Measurements from ENCODE around the gene KLF16.
"Not testable (repeated sequence)": the region's sequence is repeated elsewhere in the genome, so short reads cannot be mapped to it uniquely, and the experiment has no call there.

The KLF16 gene

GRCh38 chr19:1863328-1863637, at the start of gene KLF16:
TSS of gene KLF16 (minus strand) at chr19:1863579. CDS start at chr19:1863497, 82 bp downstream.
- DNase-seq = no peak

DNA sequence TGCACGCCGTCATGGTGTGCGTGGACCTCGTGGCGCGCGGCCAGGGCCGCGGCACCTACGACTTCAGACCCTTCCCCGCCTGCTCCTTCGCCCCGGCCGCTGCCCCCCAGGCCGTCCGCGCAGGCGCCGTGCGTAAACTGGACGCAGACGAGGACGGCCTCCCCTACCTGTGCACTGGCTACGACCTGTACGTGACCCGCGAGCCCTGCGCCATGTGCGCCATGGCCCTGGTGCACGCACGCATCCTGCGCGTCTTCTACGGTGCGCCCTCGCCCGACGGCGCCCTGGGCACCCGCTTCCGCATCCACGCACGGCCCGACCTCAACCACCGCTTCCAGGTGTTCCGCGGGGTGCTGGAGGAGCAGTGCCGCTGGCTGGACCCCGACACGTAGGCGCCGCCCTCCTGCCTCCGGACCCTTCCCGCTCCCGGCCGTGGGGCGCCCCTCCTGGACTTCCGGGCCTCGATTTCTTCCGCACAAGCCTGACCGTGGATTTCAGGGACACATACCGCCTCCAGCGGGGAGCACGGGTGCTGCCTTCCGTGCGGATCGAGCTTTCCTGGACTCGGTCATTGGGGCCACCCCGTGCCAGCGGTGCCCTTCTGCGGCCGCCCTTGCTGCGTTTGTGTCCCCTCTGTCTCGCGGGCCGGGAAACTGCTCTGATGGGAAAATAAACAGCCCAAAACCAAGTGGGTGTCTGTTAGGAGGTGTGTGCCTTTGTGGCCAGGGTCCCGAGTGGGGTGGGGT, 49.6 kb upstream of the KLF16 start:
- DNase-seq = no peak

DNA sequence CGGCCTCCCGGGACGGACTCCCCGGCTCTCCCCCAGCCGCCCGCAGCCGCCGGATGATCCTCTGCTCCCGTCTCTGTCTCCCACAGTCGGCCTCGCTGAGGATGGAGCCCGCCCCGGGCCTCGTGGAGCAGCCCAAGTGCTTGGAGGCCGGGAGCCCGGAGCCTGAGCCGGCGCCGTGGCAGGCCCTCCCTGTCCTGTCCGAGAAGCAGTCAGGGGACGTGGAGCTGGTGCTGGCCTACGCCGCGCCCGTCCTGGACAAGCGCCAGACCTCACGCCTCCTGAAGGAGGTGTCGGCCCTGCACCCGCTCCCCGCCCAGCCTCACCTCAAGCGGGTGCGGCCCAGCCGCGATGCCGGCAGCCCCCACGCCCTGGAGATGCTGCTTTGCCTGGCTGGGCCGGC, 48.6 kb upstream of the KLF16 start:
- DNase-seq = no peak

- no peak for DNase-seq
Observed at GRCh38 chr19:1911098-1911497, 47.7 kb upstream of the KLF16 start.

GRCh38 chr19:1910177-1910576, 46.8 kb upstream of the KLF16 start:
- peak in 15 of 58 donors; percentile 8 to 46 (median 22) for DNase-seq

DNA sequence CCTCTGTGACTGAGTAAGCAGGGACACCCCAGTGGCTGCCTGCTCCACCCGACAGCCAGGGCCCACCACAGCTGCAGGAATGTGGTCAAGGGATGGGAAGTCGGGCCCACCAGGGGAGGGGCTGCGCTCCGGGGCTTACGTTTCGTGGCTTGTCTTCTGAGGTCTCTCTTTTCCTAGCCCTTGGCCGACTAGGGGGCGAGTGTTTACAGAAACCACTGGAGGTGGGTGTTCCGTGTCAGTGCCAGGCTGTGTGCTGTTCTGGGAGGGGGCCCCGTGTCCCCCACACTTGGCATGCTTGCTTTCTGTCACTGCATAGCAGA, 46.3 kb upstream of the KLF16 start:
- DNase-seq = peak in 1 of 58 donors; percentile 28

- DNase-seq = no peak
Observed at GRCh38 chr19:1908364-1908678, 44.9 kb upstream of the KLF16 start.

DNA sequence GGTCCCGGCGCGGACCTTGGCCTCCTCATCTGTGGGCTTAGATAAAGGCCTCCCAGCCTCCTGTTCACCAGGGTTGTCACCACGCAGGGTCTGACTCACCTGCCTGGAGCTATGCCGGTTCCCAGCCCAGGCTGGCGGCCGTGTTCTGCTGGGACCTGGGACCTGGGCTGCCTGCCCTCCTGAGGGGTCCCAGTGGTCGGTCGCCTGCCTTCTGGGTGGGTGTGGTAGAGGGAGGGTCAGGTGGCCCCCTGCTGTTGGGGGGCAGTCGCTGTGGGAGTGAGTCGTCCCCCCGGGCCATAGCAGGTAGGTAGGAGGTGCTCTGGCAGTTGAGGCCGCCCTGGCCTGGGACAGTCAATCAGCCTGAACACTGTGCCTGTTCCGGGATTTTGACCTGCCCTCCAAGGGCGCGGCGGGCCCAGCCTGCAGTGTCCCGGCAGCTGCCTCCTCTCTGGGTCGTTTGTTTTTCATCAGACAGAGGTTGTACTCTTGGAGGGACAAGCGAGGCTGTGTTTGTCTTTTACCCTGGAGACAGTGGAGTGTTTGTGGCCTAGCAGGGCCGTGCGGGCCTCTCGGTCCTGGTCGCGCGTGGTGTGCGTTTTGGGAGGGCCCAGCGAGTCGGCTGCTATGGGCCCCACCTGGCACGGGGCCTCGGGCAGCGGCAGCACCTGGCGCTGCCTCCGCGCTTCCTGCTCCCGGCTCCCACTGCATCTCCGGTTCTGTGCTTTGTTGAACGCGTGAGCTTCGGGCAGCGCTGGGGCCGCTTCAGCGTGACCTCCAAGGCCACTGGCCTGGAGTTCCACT, 44.4 kb upstream of the KLF16 start:
- peak in 25 of 58 donors; percentile 10 to 70 (median 44) for DNase-seq

GRCh38 chr19:1906985-1907562, 43.7 kb upstream of the KLF16 start:
- DNase-seq = no peak

GRCh38 chr19:1905863-1906375, 42.5 kb upstream of the KLF16 start:
- peak in 1 of 58 donors; percentile 27 for DNase-seq

DNA sequence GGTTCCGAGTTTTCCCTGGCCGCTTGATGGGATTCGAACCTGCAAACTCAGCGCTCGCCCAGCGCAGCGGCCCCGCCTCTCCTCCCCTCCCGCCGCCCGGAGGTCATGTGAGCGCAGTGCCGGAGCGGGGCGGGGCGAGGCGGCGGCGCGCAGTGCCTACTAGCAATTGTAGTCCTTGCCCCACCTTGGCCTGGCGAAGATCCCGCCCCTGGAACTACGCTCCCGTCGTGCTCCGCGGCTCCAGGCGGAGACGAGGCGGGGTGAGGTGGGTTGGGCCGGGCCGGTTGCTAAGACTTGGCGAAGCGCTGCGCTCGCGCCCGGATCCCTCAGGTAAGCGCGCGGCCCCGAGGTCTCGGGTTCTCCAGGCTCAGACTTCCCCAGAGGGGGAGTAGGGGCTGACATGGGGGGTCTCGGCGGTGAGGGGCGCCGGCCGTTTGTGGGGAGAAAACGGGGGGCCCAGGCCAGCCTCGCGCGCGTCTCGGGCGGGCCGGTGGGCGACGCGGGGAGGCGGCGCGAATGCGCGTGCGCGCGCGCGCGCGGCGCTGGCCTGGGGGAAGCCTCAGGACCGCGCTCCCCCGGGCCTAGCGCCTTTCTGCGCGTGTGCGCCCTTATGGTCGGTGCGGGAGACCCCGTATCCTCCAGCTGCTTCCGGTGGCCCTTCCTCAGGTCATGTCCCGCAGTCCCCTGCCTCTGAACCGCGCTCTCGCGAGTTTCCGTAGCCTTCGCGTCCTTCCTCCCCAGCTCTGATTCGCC, 41.9 kb upstream of the KLF16 start, which contains the start of the genes ADAT3 and SCAMP4:
Gene ADAT3 (plus strand): TSS at position 290 of the 753 bp plus-strand sequence. CDS start 6,649 bp downstream, outside the sequence.
Gene SCAMP4 (plus strand): TSS at position 290 of the 753 bp plus-strand sequence. CDS start 9,621 bp downstream, outside the sequence.
- peak; percentile 51 to 99 (median 98) for DNase-seq

DNA sequence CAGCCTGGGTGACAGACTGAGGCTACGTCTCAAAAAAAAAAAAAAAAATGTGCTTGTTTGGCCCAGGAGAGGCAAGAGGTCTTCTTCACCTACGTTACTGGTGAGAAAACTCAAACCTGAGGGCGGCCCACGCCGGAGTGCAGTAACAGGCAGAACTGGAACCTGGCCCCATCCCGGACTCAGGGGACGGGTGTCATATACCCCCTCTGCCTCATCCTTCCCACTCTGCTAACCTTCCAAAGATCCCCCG, 41.4 kb upstream of the KLF16 start:
- DNase-seq = no peak

DNA sequence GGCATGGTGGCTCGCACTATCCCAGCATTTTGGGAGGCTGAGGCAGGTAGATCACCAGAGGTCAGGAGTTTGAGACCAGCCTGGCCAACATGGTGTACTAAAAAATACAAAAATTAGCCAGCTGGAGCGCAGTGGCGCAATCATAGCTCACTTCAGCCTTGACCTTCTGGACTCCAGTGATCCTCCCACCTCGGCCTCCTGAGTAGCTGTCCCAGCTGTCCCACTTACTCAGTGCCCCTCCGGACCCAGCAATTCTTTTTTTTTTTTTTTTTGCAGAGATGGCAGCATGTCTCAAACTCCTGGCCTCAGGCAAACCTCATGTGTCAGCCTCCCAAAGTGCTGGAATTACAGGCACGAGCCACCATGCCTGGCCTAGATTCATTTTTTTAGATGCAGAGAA, 39.5 kb upstream of the KLF16 start:
- DNase-seq = no peak

DNA sequence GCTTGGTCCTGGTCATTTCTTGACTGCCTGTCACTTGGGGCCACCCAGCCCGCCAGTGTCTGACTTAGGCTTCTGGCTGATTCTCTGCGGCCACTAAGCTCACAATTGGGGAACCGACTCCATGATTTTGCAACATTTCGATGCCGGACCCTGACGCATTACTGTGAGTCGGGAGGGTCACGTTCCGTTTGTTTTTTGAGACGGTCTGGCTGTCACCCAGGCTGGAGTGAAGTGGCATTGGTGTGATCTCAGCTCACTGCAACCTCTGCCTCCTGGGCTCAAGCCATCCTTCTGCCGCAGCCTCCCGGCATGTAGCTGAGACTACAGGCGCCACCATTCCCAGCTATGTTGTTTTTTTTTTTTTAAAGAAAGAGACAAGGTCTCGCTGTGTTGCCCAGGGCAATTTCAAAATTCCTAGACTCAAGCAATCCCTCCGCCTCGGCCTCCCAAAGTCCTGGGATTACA, 38.6 kb upstream of the KLF16 start:
- DNase-seq = peak in 8 of 58 donors; percentile 15 to 34 (median 23)

- no peak for DNase-seq
Observed at GRCh38 chr19:1896508-1896907, 33.1 kb upstream of the KLF16 start.

DNA sequence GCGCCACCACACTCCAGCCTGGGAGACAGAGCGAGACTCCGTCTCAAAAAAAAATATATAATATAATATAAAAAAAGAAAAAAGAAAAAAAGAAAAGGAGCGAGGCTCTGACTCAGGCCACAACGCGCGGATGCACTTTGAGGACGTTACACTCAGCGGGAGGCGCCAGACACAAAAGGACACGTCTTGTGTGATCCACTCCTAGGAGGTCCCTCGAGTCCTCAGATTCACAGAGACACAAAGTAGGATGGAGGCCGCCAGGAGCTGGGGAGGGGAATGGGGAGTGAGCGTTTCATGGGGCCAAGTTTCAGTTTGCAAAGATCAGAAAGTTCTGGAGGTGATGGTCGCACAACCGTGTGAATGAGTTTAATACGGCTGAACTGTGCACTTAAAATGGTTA, 30.4 kb upstream of the KLF16 start:
- DNase-seq = no peak

DNA sequence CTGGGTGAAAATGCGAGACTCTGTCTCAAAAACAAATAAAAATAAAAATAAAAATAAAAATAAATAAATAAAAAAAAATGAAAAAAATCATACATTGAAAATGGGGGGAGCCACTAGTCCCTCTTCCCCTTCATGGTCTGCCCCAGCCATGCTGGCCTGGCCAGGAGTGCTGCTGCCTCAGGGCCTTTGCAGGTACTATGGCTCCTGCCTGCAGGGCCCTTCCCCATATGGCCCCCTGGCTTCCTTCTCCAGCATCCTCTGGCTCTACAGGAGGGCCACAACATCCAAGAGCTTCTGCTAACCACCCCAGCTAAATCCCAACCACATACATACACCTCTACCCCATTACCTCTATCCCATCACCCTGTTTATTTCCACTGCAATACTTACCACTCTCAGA, 26.5 kb upstream of the KLF16 start:
- no peak for DNase-seq

- DNase-seq = no peak
Observed at GRCh38 chr19:1888385-1888784, 25.0 kb upstream of the KLF16 start.

DNA sequence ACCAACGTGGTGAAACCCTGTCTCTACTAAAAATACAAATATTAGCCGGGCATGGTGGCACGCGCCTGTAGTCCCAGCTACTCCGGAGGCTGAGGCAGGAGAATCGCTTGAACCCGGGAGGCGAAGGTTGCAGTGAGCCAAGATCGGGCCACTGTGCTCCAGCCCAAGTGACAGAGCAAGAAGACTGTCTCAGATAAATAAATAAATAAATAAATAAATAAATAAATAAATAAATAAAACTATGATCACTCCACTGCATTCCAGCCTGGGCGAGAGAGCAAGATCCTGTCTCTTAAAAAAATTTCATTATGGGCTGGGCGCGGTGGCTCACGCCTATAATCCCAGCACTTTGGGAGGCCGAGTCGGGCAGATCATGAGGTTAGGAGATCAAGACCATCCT, 23.0 kb upstream of the KLF16 start:
- not testable (repeated sequence) for DNase-seq

GRCh38 chr19:1885398-1886119, 22.2 kb upstream of the KLF16 start, which contains the start of gene ABHD17A:
TSS of gene ABHD17A (minus strand) at chr19:1885496. CDS start at chr19:1881566, 3,930 bp downstream.
- DNase-seq = peak; percentile 39 to 95 (median 88)
